Ovary (tissue), 3 donors: ENCODE data around the gene ARID5B.

Source experiments
- CTCF ChIP-seq, 3 donors: fragments of 450-650 bp in 2 of 3; fragments of 200-600 bp in 1 of 3; IDR thresholded peaks; one replicate each; pipeline versions ENCODE4 v1.5.1 to v1.8.0; 2016 to 2022; ENCODE audit warnings: antibody characterized with exemption in 3 of 3, mild to moderate bottlenecking in 1 of 3
- EP300 ChIP-seq: sonication (generic); formaldehyde crosslinking; IDR thresholded peaks from one replicate; pipeline ENCODE4 v1.6.1; 2017; ENCODE audit warnings: antibody characterized with exemption
- POLR2A ChIP-seq: fragments of 450-650 bp; IDR thresholded peaks from one replicate; pipeline ENCODE4 v1.6.1; 2017; ENCODE audit warnings: antibody characterized with exemption, mild to moderate bottlenecking, moderate library complexity
- donor health status: DM: no; HTN: no; CAD: no.

DNA sequence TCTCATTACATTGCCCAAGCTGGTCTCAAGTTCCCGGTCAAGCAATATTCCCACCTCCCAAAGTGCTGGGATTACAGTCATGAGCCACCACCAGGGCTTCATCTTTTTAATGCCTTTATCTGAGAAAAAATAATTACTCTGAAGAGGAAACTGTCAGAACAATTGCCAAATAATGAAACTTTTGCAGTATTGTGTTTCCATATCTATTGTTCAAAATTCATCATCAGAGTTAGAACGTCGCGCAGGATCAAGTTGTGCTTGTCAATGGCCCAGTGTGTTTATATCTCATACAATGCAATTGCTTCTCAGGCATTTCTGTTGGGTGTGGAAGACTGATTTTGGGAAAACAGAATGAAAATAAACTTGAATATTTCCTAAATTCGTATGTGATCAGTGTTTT lies 143.1 kb downstream of the ARID5B start:
- no peak for TF ChIP-seq POLR2A
- no peak for TF ChIP-seq CTCF (IDR thresholded peaks at IDR 0.05)
- TF ChIP-seq EP300: no peak
